ENCODE results near the gene DNAJC25.

DNA sequence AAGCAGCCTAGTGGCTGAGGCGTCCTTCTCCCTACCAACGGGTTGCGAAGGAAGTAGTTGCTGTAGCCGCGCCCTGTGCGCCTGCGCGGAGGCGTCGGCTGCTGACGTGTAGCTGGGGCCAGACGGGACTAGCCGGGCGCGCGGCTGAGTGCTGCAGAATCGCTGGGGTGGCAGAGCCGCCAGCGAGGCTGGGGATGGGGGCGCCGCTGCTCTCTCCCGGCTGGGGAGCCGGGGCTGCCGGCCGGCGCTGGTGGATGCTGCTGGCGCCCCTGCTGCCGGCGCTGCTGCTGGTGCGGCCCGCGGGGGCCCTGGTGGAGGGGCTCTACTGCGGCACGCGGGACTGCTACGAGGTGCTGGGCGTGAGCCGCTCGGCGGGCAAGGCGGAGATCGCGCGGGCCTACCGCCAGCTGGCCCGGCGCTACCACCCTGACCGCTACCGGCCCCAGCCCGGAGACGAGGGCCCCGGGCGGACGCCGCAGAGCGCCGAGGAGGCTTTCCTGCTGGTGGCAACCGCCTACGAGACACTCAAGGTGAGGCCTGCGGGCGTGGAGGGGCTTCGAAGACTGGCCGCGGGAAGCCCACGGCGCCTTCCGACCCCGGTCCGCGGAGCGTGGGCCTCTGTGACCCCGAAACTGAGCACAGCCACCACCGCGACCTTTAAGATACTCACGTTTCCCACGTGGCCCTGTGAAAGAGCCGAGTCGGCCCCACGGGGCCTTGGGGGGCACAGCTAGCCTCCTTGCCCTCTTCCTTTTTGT is at the start of gene DNAJC25:
- TF ChIP-seq, protein P1, sequence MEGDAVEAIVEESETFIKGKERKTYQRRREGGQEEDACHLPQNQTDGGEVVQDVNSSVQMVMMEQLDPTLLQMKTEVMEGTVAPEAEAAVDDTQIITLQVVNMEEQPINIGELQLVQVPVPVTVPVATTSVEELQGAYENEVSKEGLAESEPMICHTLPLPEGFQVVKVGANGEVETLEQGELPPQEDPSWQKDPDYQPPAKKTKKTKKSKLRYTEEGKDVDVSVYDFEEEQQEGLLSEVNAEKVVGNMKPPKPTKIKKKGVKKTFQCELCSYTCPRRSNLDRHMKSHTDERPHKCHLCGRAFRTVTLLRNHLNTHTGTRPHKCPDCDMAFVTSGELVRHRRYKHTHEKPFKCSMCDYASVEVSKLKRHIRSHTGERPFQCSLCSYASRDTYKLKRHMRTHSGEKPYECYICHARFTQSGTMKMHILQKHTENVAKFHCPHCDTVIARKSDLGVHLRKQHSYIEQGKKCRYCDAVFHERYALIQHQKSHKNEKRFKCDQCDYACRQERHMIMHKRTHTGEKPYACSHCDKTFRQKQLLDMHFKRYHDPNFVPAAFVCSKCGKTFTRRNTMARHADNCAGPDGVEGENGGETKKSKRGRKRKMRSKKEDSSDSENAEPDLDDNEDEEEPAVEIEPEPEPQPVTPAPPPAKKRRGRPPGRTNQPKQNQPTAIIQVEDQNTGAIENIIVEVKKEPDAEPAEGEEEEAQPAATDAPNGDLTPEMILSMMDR (IDR thresholded peaks at IDR 0.05; ENCODE audit: insufficient read depth, low read depth, low read length), result no peak
- no peak for TF ChIP-seq EZH2 (IDR thresholded peaks at IDR 0.05; ENCODE audit: insufficient read depth, low read length)
